ENCODE data around the gene TOMT.

TOMT gene

DNA sequence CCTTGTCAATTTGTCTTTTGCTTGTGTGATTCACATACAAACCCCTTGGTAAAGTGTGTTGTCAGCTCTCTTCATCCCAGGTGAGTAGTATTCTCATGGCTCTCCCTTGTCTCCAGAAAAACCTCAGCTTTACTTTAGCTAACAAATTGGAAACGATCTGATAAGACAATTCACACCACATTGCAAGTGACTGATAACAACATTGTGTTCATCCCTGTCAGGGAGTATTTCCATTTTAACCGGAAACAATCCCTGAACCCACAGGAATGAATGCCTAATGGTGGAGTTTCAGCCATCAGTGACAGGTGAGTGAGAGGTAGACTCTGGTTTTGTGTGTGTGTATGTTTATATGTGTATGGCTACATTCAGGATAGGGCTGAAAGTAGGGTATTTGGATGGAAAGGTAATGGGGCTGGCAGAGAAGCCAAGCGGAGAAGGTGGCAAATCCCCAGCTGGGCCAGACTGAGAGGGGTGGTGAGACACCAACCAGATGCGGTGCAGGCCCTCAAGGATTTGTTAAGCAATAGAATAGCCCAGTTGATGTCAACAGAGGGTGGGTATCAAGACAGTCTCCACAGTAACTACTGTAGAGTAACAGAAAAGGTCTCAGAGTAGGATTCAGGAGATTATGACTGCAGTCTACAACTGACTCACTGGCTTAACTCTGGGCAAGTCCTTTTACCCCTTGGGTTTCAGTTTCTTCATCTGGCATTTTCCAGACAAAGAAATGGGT, 17.5 kb upstream of the TOMT start:
- DNase-seq: no peak

DNA sequence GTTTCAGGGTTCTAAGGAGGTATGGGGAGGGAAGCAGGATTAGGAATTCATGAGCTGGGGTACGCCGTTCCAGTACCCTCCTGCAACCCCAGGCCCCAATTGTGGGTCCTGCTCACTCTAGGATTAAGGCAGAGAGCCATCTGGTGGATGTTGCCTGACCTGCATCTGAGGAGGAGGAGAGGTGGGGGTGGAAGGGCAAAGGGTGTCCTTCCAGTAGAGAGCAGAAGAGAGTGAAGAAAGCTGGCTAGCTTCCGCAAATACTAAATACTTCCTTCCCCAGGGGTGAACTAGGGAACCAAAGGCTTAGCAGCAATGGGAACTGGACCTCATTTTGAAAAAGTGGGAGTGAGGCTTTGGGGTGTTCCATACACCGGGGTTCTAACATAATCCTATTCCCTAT, 14.4 kb upstream of the TOMT start:
- DNase-seq: peak; percentile 67

- no peak for DNase-seq
Observed at GRCh38 chr11:72098741-72099140, 7.0 kb upstream of the TOMT start.

- DNase-seq: no peak
Observed at GRCh38 chr11:72100009-72100408, 5.7 kb upstream of the TOMT start.

DNA sequence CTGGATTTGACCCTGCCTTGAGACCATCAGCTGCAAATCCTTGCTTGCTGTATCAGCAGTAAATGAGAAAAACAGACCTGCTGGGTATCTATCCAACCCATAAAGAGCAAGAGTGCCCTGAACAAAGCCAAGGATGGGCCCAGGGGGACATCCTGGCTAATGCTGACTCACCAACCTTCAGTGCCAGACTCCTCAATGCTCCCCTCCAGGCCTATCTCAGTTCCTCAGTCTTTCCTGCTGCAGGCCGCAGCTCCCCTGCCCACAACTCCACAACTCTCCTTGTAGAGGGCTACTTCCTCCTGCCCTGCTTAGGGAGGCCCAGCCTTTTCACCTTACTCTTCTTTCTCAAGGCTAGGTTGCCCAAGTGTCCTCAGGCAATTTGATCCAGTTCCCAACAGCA, 5.3 kb upstream of the TOMT start:
- DNase-seq: no peak

GRCh38 chr11:72102162-72102561, 3.6 kb upstream of the TOMT start:
- no peak for DNase-seq

GRCh38 chr11:72102631-72102945, 3.1 kb upstream of the TOMT start:
- no peak for DNase-seq

- peak; percentile 97 for DNase-seq
Observed at GRCh38 chr11:72102946-72103753, 2.6 kb upstream of the TOMT start, which contains the start of gene LAMTOR1. TSS of gene LAMTOR1 (minus strand) at chr11:72103297. CDS start at chr11:72103224, 73 bp downstream.

- DNase-seq: no peak
Observed at GRCh38 chr11:72103754-72104167, 2.0 kb upstream of the TOMT start.

DNA sequence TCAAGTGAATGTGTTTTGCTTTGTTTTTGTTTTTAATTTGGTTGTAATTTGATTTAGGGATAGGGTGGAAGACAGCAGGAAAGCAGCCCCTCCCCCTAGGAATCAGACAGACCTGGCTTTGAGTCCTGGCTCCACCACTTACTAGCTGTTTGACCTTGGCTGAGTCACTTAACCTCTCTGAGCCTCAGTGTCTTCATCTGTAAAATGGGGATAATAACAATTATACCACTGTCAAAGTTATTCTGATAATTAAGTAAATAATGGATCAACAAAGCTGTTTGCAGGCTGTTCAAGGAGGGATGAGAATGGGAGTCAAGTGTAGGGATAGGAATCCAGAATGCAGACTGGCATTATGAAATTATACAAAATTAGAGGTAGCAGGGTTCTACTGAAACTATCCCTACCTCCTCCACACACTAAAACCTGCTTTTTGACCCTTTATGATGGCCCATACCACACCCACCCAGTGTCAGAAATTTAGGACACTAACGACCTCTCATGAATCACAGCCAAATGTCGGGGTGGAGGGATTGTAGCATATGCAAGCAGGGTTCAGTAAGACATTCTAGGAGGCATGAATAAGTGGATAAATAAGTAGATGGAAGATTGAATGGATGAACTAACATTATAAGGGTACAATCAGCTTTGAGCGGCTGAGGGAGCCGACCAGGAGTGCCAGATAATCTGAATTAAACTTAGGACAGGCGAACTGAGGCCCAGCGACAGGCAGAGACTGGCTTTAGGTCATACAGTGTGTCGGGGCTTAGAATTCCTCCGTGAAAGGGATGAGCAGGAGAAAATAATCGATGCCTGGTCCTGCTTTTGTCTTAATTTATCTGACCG, 5.8 kb downstream of the TOMT start:
- peak; percentile 60 for DNase-seq

- DNase-seq: peak; percentile 98
Observed at GRCh38 chr11:72112143-72112977, 6.6 kb downstream of the TOMT start, which contains the start of gene ANAPC15. TSS of gene ANAPC15 (minus strand) at chr11:72112695. CDS start at chr11:72111276, 1,419 bp downstream.

- no peak for DNase-seq
Observed at GRCh38 chr11:72112978-72113808, 7.5 kb downstream of the TOMT start.

- no peak for DNase-seq
Observed at GRCh38 chr11:72114570-72114969, 8.8 kb downstream of the TOMT start.

DNA sequence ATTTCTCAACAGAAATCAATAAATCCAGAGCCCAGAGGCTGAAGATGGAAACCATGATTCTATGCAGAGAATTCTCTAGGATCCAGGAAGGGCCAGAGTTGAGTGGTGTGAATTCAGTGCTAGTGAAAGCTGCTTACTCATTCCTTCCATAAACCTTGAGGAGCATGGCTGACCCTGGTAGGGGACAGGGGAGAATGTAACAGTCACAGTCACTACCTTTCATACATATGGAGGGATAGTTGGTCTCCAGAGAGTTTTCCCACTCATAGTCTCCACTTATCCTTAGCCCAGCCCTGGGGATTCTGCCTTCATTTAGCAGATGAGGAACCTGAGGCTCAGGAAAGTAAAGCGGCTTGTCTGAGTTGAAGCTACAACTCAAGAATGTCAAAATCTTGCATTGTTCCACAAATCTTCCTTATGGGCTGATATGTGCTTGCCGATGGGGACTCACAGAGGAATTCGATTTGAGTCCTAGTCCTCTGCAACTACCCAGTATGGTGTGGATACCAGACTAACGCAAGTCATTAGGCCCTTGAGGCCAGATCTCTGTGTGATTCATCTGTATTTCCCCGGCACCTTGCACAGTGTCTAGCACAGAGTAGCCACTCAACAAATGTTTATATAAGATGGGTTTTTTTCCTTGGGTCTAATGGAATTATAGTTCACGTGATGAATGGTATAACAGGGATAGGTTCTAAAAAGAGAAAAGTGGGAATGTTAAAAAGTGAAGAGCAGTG, 10.5 kb downstream of the TOMT start:
- no peak for DNase-seq

DNA sequence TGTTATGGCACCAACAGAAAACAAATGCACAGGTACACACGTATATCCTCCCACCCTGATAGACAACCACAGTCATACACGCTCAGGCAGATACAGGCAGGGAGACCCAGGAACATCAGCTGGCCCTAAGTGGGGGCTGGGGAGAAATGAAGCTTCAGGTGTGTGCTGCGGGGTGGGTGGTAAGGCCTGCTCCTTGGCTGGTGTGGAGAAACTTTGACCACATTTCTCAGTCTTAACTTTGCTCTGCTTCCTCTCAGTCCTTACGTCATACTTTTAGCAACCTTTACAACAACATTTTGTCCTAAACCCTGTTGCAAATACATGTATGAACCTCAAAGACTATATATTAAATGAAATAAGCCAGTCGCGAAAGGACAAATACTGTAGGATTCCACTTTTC, 13.5 kb downstream of the TOMT start:
- no peak for DNase-seq

- DNase-seq: no peak
Observed at GRCh38 chr11:72120930-72121329, 15.2 kb downstream of the TOMT start.

DNA sequence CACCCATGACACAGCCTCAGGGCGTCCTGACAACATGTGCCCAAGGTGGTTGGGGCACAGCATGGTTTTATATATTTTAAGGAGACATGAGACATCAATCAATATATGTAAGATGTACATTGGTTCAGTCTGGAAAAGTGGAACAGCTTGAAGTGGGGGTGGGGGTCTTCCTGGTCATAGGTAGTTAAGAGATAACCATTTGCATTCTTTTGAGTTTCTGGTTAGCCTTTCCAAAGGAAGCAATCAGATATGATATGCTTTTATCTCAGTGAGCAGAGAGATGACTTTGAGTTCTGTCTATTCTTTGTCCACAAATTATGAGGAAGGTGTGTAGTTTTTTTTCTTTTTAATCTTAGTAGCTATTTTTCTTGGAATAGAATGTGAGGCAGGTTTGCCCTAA, 16.9 kb downstream of the TOMT start:
- no peak for DNase-seq

DNA sequence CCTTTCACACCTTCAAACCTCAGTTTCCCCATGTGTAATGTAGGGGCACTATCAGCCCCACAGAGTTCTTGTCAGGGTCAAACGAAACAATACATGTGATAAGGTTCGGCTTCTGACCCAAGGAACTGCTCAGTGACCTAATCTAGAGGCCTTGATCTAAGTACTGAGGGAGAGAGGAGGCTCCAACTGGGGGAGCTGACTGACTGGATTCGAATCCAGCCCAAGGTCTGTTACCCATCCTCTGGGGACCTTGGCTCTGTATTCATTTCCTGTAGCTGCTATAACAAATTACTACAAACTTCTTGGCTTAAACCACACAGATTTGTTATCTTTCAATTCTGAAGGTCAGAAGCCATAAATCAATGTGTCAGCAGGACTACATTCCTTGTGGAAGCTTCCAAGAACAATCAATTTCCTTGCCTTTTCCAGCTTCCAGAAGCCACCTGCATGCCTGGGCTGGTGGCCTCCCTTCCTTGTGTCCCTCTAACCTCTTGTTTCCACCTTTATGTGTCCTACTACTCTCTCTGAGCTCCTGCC, 17.5 kb downstream of the TOMT start:
- no peak for DNase-seq

DNA sequence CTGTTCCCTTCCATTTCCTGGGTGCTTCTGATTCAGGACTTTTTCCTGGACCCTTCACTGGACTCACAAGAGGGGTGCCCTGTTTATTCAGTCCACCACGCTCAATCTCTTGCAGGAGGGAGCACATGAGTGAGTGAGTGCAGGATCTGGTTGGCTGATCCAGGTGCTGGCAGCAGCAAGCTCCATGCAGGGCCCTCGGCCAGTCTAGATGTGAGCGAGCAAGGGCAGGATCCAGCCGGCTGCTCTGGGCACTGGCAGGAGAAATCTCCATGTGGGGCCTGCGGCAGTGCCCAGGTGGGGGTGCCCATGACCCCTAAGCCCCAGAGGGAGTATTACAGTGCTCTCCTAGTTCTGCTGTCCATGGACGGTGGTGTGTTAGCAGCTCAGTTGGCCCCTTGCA, 18.3 kb downstream of the TOMT start:
- no peak for DNase-seq

GRCh38 chr11:72125956-72126355, 20.2 kb downstream of the TOMT start:
- no peak for DNase-seq

DNA sequence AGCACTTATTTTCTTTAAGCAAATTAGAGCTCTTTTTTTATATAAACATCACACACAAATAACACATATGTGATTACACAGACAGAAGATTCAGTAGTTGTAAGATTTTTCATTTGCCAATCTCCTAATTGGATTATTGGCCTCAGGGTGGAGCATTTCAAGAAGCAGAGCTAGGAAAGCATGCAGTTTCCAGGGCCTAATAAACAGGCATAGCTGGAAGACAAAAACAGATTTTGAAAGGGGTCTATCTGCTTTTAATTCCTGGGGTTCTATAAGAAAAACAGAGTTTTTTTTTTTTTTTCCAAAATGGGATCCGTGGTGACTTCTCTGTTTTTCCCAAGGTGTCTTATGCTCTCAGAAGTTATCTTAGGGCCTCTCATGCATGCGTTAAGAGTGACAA, 22.2 kb downstream of the TOMT start:
- no peak for DNase-seq

All from activated CD8-positive, alpha-beta memory T cell treated with anti-CD3 and anti-CD28 coated beads, Interleukin-2, amount 50 U/mL, for 48 hours (primary cell).